CD4-positive, alpha-beta T cell treated with Interleukin-6 for 4 hours (primary cell): ENCODE measurements around the gene EIF2B5.
"Not testable (repeated sequence)": the region's sequence is repeated elsewhere in the genome, so short reads cannot be mapped to it uniquely, and the experiment has no call there.

Source experiments
- DNase-seq: peaks from one replicate; pipeline ENCODE4 v3.0.0-alpha.2; 2020; ENCODE audit warnings: mixed read lengths

EIF2B5 gene

DNA sequence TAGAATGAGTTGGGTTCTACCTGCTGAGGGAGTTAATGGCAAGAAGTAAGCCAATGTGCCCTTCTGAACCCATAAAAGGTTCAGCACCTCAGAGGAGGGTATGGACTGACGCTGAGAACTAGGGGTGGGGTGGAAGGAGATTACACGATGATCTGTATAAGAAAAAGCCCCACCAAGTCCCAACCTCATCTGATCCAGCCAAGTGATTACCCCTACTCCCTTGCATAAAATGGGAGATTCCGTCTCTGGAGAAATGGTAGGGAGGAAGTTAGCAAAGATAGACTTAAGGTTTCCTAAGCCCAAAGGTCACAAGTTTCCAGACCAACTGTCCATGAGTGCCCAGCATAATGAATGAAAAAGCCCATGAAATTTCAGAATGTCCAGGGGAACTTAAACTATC, 12.9 kb downstream of the EIF2B5 start:
- no peak for DNase-seq

DNA sequence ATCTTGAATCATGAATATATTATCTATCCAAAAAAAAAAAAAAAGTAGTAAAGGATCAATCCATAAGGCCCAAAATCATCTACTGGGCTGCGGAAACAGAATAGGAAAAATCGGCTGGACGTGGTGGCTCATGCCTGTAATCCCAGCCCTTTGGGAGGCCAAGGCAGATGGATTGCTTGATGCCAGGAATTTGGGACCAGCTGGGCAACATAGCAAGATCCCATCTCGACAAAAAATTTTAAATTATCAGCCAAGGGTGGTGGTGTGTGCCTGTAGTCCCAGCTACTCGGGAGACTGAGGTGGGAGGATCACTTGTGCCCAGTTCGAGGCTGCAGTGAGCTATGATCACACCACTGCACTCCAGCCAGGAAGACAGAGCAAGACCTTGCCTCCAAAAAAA, 14.0 kb downstream of the EIF2B5 start:
- no peak for DNase-seq

DNA sequence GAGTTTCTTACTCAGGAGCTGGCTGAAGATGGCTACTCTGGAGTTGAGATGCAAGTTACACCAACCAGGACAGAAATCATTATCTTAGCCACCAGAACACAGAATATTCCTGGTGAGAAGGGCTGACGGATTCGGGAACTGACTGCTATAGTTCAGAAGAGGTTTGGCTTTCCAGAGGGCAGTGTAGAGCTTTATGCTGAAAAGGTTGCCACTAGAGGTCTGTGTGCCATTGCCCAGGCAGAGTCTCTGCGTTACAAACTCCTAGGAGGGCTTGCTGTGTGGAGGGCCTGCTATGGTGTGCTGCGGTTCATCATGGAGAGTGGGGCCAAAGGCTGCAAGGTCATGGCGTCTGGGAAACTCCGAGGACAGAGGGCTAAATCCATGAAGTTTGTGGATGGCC, 14.6 kb downstream of the EIF2B5 start:
- not testable (repeated sequence) for DNase-seq

DNA sequence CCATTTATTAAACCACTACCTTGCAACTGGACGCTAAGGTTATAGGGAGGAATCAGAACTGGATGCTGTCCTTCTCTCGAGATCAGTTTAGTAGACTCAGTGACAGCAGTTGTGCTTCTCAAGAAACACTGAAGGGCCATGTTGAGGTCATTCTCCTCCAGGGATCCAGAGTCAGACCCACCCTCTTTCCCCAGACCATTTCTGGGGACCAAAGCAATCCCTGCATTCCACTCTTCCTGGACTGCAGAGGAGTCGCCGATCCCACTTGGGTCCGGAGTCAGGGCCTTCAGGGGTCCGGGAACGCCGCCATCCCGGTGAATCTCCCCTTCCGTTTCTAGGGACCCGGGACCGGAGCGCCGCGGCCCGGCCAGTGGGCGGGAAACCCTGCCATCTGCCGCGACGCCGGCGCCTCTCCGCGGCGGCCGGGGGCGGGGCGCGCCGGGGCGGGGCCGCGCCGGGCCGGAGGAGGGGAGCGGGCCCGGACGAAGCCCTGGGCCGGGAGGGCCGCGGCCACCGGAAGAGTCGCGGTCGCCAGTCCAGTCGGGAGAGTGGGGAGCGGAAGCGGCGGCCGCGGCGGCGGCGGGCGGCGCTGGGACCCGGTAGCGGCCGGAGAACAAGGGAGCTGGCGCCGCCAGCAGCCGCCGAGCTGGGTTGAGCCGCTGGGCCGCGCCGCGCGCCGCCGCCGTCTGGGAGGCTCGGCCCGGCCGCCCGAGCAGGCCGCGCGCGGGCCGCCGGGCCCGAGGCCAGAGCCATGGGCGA, 19.9 kb downstream of the EIF2B5 start, which contains the start of gene DVL3:
TSS of gene DVL3 (plus strand) at position 493 of the 759 bp plus-strand sequence. CDS start at position 752, 259 bp downstream.
- DNase-seq, result peak; percentile 50

DNA sequence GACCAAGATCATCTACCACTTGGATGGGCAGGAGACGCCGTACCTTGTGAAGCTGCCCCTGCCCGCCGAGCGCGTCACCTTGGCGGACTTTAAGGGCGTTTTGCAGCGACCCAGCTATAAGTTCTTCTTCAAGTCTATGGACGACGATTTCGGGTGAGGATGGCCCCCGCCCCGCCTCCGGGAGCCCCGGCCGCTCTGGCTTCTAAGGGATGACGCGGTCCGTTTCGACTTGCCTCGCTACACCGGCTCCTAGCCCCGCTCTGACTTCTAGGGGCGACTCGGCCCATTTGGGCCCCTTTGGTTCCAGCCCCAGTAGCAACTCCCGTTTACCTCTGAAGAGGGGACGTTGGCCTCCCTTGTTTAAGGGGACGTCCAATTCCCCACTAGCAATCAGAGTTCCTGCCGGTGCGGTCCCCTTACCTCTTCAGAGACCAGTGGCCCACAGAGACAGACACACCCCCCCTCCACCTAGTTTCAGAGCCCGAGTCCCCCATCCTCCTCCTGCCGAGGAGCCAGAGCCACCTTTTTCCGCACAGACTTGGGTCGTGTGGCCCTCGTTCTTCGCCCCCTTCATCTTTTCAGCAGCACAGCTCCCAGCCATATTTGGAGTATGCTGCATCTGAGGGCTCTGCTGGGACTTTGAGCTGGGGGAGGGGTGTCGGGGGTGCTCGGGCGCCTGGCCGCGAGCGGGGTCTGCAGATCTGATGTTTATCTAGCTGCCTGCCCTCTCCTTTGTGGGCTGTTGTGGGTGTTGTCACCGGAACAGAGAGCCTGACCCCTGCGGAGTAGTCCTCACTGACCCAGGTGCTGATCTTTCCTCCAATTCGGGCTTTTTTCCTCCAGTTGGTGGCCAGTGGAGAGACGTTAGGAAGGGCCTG, 20.7 kb downstream of the EIF2B5 start:
- DNase-seq, result peak; percentile 53

DNA sequence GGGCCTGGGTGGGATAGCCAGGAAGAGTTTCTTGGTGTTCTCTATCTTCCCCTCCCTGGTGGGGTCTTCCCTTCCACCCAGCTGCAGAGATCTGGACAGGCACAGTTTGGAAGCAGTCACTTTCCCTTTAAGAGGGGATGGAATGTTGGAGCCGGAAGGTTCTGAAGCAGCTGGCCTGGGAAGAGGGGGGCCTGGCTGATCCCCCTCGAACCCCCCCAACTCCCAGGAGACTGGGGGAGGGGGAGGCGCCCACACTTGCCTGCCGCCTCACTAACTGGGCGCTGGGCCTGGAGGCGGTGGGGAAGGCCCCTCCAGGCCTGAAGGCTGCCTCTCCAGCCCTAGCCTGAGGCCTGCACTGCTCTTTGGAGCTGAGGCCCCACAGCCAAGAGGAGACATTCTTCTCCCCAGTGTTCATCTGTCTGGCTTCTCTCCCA, 21.4 kb downstream of the EIF2B5 start:
- DNase-seq, result no peak

DNA sequence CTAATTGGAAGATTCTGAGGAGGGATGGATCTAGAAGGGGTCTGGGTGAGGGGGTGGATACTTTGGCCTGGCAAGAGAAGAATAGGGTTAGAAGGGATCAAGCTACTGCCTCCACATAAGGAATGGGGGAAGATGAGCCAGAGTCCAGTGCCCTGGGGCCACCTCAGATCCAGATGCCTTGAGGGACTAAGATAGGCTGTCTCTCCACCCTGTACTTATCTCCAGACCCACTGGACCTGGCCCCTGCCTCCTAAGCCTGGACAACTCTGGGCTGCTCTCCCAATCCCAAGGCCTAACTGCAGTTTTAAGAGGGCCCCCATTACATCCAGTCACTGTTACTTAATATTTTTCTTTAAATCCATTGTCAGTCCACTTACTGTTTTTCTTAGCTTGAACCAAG, 22.0 kb downstream of the EIF2B5 start:
- no peak for DNase-seq

DNA sequence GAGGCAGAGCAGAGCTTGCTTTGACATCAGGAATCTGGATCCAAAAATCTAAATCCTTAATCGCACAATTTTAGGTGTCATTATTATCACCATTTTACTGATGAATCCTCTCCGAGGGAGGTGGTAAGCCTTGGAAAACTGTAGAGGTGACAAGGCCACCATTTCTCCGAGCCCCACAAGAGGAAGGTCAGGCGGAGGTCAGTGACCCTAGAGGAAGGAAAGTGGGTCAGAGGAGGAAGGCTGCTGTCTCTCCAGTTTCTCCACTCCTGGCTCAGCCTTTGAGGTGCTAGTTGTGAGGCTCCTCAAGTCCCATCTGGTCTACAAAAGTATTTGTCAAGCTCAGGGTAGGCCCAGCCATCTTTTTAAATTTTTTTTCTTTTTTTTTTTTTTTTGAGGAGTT, 23.2 kb downstream of the EIF2B5 start:
- no peak for DNase-seq

DNA sequence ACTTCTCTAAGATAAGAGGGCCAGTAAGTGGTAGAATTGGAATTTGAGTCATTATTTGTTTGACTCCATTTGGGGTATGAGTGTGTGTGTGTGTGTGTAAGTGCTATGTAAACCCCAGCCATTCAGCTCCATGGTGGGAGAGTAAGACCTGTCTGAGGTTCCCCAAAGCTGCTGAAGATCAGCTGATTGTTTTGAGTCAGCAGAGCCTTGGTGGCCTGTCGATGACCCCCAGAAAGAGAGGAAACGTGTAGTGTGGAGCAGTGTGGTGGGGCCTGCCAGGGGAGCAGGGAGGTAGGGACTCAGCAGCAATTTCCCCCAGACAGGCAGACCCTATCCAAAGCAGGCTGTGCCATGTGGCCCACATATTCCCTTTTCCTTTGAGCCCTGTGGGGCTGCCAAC, 25.3 kb downstream of the EIF2B5 start:
- DNase-seq, result no peak

DNA sequence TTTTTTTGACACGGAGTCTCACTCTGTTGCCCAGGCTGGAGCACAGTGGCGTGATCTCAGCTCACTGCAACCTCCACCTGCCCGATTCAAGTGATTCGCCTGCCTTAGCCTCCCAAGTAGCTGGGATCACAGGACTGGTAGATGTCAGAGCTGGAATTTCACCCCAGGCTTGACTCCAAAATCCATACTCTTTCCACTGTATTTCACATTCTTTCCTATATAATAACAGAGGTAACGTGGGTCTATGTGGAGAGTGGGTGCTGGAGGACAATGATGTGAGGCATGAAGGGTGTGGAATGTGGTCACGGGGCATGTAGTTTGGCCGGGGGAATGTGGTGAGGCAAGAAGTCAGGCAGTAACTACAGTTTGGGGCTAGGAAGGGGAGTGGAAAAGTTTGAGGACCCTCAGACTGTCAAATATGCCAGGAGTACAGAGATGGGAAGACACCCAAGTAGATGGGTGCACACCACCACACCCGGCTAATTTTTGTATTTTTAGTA, 27.5 kb downstream of the EIF2B5 start:
- DNase-seq, result not testable (repeated sequence)

DNA sequence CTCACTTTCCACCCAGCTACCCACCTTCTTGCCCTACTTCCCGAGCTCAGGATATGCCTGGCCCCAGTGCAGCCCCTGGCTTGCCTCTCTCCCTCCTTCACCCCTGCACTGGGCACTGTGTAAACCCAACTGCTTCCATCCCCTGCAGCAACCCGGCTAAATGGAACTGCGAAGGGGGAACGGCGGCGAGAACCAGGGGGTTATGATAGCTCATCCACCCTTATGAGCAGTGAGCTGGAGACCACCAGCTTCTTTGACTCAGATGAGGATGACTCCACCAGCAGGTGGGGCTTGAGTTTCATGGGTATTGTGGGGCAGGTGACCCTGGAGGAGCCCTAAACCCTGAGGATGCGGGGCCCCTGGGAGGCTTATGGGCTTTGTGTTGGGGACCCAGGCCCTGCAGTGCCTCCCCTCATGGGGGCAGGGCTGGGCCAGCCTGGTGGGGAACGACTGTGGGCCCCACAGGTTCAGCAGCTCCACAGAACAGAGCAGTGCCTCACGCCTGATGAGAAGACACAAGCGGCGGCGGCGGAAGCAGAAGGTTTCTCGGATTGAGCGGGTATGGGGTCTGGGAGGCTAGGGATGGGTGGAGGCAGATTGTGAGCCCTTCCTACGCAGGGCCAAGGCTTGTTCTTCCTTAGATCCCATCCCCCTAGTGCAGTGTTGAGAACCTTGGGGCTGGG, 29.6 kb downstream of the EIF2B5 start:
- no peak for DNase-seq

DNA sequence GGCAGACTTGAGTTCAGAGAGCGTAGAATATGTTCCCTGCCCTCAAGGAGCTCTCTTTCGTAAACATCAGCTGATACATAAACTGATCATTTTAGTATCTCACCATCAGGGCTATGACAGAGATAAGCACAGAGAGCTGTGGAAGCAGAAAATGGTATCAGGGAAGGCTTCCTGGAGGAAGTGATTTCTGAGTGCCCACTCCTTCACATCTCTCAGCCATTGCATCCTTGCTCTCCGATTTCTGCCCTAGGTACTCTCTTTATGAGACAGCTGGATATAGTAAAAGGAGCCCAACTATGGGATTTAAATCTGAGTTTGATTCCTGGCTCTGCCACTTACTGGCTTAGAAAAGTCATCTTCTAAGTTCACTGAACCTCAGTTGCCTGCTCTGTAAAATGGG, 30.4 kb downstream of the EIF2B5 start:
- no peak for DNase-seq

DNA sequence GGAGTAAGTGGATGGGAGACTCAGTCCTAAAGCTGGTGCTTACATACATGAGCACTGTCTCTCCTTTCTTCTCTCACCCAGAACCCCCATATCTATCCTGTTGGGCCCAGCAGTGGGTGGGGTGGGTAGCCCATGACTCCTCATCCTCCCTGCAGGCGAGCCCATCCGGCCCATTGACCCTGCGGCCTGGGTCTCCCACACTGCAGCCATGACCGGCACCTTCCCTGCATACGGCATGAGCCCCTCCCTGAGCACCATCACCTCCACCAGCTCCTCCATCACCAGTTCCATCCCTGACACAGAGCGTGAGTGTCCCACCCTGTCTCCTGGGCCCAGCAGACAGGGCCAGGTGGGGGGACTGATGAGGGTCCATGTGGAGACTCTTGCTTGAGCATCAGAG, 31.5 kb downstream of the EIF2B5 start:
- no peak for DNase-seq

DNA sequence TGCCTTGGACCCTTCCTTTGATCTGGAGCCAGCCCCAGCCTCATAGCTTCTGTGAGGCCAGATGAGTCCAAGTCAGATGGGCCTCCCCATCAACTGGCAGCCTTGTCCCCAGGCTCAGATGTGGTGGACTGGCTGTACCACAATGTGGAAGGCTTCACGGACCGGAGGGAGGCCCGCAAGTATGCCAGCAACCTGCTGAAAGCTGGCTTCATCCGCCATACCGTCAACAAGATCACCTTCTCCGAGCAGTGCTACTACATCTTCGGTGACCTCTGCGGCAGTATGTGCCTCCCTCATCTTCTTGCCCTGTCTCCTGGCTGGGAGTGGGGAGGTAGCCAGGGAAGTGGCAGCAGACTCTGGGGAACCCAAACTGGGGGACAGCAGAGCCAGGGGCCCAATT, 32.6 kb downstream of the EIF2B5 start:
- no peak for DNase-seq

DNA sequence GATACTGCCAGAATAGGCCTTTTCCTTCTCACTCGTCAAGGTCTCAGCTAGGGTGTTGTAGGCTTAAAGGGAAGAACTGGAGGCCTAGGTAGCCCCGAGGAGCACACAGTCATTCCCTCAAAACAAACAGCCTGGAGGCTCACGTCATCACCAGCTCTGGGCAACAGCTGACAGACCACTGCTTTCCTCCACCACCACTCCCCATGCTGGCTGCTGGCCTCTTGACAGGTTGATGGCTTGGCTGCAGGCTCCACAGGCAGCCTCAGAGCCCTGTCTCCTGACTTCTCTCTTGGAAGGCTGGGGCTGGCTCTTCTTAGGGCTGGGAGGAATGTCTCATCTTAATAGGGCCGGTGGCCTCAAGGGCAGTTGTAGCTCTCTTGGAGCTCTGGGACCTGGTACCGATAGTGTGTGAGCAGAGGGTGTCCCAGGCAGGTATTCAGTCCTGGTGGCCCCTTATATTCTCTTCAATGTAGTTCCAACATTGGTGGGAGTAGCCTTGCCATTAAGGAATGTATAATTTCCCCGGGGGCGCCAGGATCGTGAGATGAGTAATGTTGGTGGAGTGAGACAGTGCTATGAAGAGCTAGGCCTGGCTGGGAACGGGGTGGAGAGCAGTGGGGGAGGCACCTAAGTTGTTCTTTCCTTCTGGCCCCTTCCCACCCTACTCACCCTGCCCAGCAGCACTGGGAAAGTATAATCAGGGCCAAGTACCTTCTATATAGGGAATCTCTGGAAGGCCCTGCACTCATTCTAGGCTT, 33.4 kb downstream of the EIF2B5 start:
- no peak for DNase-seq

DNA sequence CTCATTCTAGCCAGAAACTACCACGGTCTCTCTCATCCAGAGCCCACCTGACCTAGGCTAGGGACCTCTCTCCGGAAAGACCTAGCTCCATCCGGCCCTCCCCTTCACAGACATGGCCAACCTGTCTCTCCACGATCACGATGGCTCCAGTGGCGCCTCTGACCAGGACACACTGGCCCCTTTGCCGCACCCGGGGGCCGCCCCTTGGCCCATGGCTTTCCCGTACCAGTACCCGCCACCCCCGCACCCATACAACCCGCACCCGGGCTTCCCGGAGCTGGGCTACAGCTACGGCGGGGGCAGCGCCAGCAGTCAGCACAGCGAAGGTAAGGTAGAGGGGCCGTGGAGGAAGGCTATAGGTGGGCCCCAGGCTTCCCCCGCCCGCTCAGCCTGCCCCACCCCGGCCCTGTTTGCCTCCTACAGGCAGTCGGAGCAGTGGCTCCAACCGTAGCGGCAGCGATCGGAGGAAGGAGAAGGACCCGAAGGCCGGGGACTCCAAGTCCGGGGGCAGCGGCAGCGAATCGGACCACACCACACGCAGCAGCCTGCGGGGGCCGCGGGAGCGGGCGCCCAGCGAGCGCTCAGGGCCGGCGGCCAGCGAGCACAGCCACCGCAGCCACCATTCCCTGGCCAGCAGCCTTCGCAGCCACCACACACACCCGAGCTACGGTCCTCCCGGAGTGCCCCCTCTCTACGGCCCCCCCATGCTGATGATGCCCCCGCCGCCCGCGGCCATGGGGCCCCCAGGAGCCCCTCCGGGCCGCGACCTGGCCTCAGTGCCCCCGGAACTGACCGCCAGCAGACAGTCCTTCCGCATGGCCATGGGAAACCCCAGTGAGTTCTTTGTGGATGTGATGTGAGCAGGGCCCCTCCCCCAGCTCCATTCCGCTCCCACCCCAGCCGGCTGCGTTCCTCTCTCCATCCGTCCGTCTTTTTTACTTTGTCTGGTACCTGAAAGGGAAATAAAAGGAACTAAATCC, 35.0 kb downstream of the EIF2B5 start:
- no peak for DNase-seq

DNA sequence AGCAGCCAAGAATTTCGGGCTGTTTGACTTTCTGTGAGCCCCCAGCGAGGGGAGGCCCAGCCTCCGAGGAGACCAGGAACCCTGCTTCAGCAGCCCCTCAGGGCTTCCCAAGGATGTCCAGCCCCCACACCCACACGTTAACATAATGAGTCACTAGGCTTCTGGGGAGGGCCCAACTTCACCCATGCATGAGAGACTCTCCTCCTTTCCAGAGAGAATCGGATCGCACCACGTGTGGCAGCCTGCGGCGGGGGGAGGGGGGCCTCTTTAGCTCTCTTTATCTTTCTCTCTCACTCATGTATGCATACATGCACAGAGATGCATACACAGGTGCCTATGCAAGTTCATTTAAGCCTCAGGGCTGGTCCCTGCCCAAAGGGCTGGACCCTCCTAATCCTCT, 36.4 kb downstream of the EIF2B5 start:
- no peak for DNase-seq

DNA sequence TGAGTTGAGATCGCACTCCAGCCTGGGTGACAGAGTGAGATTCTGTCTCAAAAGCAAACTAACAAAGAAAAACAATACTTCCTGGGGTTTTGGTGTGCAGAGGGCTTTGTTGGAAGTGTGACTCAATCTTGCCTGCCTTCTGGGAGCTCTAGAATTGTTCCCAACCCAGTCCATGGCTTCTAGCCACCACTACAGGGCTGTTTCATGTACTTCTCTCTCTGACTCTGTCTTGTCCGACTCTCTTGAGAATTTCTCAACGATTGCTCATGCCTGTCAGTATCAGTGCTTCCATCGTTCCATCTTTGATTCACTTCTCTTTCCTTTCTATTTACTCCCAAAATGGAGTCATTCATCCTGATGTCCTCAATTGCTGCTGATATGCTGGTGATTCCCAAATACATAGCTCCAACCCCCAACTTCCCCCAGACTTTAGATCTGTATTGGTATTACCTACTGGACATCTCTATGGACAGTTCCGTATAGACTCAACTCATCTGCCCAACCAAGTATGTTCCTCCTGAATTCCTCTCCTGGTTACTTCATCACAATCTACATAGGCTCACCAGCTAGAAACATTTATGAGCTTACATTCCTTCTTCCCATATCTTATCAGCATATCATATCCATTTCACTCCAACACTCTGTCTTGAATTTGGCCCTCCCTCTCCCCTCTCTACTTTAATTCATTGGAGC, 37.7 kb downstream of the EIF2B5 start:
- no peak for DNase-seq

DNA sequence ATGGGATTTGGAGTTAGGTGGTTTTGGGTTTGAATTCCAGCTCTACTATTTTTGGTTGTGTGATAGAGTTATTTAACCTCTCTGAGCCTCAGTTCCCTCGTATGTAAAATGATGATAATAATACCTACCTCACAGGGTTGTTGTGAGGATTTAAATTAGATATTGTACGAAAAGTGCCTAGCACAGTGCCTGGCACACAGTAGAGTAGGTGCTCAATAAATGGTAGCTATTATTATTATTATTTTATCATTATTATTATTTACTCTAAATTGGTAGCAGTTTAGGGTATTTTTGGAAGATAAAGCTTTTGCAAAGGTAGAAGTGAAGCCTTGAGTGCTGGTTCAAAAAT, 38.2 kb downstream of the EIF2B5 start:
- no peak for DNase-seq

DNA sequence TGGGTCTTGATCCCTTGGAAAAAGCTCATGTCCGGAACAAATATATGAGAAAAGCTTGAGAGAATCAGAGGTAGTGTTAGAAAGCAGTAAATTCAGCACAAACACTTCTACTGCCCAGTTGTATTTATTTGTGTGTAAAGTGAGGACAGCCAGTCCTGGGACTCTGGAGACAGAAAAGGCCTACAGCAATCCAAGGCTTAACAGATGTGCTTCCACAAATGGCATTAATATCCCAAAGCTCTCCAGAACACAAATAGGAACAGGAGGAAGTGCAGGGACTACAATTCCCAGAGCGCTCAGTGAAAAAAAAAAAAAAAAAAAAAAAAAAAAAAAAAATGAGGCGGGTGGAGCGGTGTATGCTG, 39.1 kb downstream of the EIF2B5 start:
- no peak for DNase-seq
